B cell (primary cell): ENCODE results near the gene C10orf90. TPM values are rescaled to one million over a fixed set of nuclear protein-coding genes. Genes with fewer than 3 reads are reported as not detected.

ENCODE experiments used
- ATAC-seq: fragments of 200-7000 bp; cut with Tn5 transposase; one replicate; pipeline ENCODE4 v1.10.0; 2021; ENCODE audit warnings: low read depth, mild to moderate bottlenecking, moderate number of reproducible peaks, moderate library complexity
- CTCF ChIA-PET: fragments of 350-600 bp; sonication (Branson Sonifier 250); formaldehyde crosslinking; loops from one replicate; lab custom pipeline; 2021; ENCODE audit warnings: antibody characterized with exemption, inconsistent platforms; lab: Charles Lee
- POLR2A ChIA-PET: fragments of 350-600 bp; sonication (Branson Sonifier 250); formaldehyde crosslinking; loops from one replicate; lab custom pipeline; 2021; ENCODE audit warnings: antibody characterized with exemption; lab: Charles Lee
- DNase-seq: peaks from one replicate; pipeline ENCODE4 v3.0.0; 2013
- H2AFZ ChIP-seq: 2 replicates; pipeline ENCODE4 v1.6.1; 2012; ENCODE audit warnings: mild to moderate bottlenecking, low read depth, low read length; ENCODE audit not compliant: insufficient read depth, poor library complexity, severe bottlenecking
- H3K27ac ChIP-seq, 2 donors: 1 replicate in 1 of 2; 2 replicates in 1 of 2; pipeline ENCODE4 v1.5.1; 2012 to 2013; ENCODE audit warnings: low read length in 2 of 2, mild to moderate bottlenecking in 2 of 2, moderate library complexity in 1 of 2
- H3K27me3 ChIP-seq, 4 experiments: fragments of 200-600 bp in 1 of 4; sonication (generic) in 1 of 4; replicated peaks in 1 of 4; 1 replicate in 2 of 4; 2 replicates in 2 of 4; pipeline versions ENCODE4 v1.6.1 to v1.7.0; 2013 to 2016; ENCODE audit warnings: low read length in 3 of 4, mild to moderate bottlenecking in 2 of 4, mixed read lengths in 1 of 4, moderate library complexity in 1 of 4; ENCODE audit not compliant: insufficient read depth in 4 of 4, control insufficient read depth in 3 of 4; ENCODE audit errors: control extremely low read depth in 1 of 4
- H3K36me3 ChIP-seq, 2 experiments: replicated peaks in 1 of 2; 1 replicate in 1 of 2; 2 replicates in 1 of 2; pipeline versions ENCODE4 v1.6.1 to v1.7.1; 2013; ENCODE audit warnings: low read length in 1 of 2; ENCODE audit not compliant: insufficient read depth in 2 of 2, control insufficient read depth in 1 of 2; ENCODE audit errors: control extremely low read depth in 1 of 2, extremely low read depth in 1 of 2
- H3K4me1 ChIP-seq, 2 donors: fragments of 200-600 bp in 1 of 2; sonication (generic) in 1 of 2; 1 replicate in 1 of 2; 2 replicates in 1 of 2; pipeline versions ENCODE4 v1.5.1 to v1.6.1; 2013 to 2017; ENCODE audit warnings: low read length in 2 of 2; ENCODE audit not compliant: control insufficient read depth in 2 of 2, insufficient read depth in 2 of 2
- H3K4me2 ChIP-seq: replicated peaks from 2 replicates; pipeline ENCODE3; 2012; ENCODE audit warnings: mild to moderate bottlenecking, low read depth, low read length; ENCODE audit not compliant: poor library complexity, severe bottlenecking
- H3K4me3 ChIP-seq, 5 experiments: fragments of 200-600 bp in 1 of 5; sonication (generic) in 1 of 5; 1 replicate in 3 of 5; 2 replicates in 2 of 5; pipeline versions ENCODE4 v1.5.1 to v1.7.0; 2011 to 2016; ENCODE audit warnings: low read length in 4 of 5, mild to moderate bottlenecking in 4 of 5, low read depth in 2 of 5, control low read depth in 1 of 5, moderate library complexity in 1 of 5; ENCODE audit not compliant: insufficient read depth in 1 of 5; ENCODE audit errors: control extremely low read depth in 1 of 5, extremely low read depth in 1 of 5
- H3K79me2 ChIP-seq: fragments of 200-600 bp; sonication (generic); one replicate; pipeline ENCODE4 v1.6.0; 2016; ENCODE audit warnings: low read length; ENCODE audit not compliant: control insufficient read depth, insufficient read depth
- H3K9ac ChIP-seq: fragments of 200-600 bp; sonication (generic); 2 replicates; pipeline ENCODE4 v1.6.1; 2017; ENCODE audit warnings: mild to moderate bottlenecking, low read length, moderate library complexity
- H3K9me3 ChIP-seq, 3 donors: one replicate each; pipeline versions ENCODE4 v1.6.1 to v1.7.1; 2013; ENCODE audit warnings: low read length in 2 of 3; ENCODE audit not compliant: control insufficient read depth in 2 of 3, insufficient read depth in 1 of 3; ENCODE audit errors: control extremely low read depth in 1 of 3
- H4K20me1 ChIP-seq: 2 replicates; pipeline ENCODE4 v1.6.0; 2012; ENCODE audit warnings: mild to moderate bottlenecking, low read length; ENCODE audit not compliant: insufficient read depth, control insufficient read depth, poor library complexity, severe bottlenecking
- H3K27ac Mint-ChIP-seq: one replicate; pipeline ENCODE4 v1.8.0; 2021; ENCODE audit warnings: mixed read lengths
- H3K27me3 Mint-ChIP-seq: one replicate; pipeline ENCODE4 v1.8.0; 2021; ENCODE audit warnings: mixed read lengths
- H3K4me1 Mint-ChIP-seq: one replicate; pipeline ENCODE4 v1.8.0; 2021; ENCODE audit warnings: mixed read lengths
- H3K4me3 Mint-ChIP-seq: one replicate; pipeline ENCODE4 v1.8.0; 2021; ENCODE audit warnings: mixed read lengths
- H3K9me3 Mint-ChIP-seq: one replicate; pipeline ENCODE4 v1.8.0; 2022; ENCODE audit warnings: mixed read lengths; ENCODE audit not compliant: insufficient read depth
- EZH2 ChIP-seq: IDR thresholded peaks from 2 replicates; pipeline ENCODE4 v1.6.1; 2012; ENCODE audit warnings: borderline replicate concordance, low read depth, mild to moderate bottlenecking, moderate library complexity, low read length; ENCODE audit not compliant: insufficient read depth, poor library complexity, severe bottlenecking
- WGBS: methylation state at CpG from one replicate; pipeline ENCODE4 v1.1.5; 2013; ENCODE audit warnings: missing lambda C conversion rate; ENCODE audit not compliant: insufficient coverage; 5-methylcytosine and 5-hydroxymethylcytosine counted together
- intact Hi-C: fragments of 100-400 bp; cut with micrococcal nuclease; formaldehyde crosslinking; loops from one replicate; pipeline ENCODE4 v1.10.0; 2022
- polyA plus RNA-seq: library from polyadenylated mRNA; depleted of rRNA; stranded (reverse); fragments of >200 nt; gene quantifications from 2 replicates; pipeline ENCODE4 v1.2.3, GENCODE V29; 2012
- total RNA-seq, 2 donors: library from RNA; stranded (reverse); fragments of 120-200 nt in 1 of 2; gene quantifications; 1 replicate in 1 of 2; 2 replicates in 1 of 2; pipeline versions ENCODE4 v1.2.3 to v1.2.4, GENCODE V29; 2013 to 2022
- TF ChIP-seq, protein P1 (sequence below): fragments of 200-600 bp; IDR thresholded peaks from one replicate; pipeline ENCODE4 v1.8.0; 2022; ENCODE audit warnings: antibody characterized with exemption, mild to moderate bottlenecking

The C10orf90 gene
- total and polyA plus RNA-seq, 2 donors (not counting 1 experiment from before 2014, with no cell fraction given), result not detected

DNA sequence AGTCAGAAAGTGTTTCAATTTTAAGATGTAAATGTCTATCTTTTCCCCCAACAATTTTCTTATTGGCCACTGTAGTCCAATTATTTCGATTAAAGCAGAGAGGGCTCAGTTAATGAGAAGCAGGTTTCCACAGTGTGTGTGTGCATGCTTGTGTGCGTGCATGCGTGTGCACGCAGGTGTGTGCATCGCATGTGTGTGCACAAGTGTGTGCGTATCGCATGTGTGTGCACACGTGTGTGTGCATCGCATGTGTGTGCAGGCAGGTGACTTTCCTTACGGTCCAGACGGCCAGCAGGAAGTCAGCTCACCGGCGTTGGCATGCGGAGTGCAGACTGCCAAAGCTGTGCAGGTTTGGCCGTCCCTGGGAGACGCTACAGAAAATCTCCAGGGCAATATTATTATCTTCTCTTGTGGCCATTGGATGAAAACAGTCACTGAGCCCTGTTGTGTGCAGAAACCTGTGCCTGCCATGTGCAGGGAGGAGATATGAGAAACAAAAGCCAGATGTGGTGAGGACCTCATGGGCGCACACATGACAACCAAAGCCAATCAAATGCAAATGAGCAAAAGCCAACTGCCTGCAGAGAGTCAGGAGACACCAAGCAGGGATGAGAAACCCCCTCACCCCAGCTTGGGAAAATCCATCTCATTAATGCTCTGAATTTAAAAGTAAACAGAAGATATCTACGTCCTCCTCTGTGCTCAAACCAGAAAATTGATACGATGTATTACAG is 70.4 kb downstream of the C10orf90 start:
- no peak overlapping the region for H3K4me3 ChIP-seq
- TF ChIP-seq EZH2, result no peak
- TF ChIP-seq, protein P1, sequence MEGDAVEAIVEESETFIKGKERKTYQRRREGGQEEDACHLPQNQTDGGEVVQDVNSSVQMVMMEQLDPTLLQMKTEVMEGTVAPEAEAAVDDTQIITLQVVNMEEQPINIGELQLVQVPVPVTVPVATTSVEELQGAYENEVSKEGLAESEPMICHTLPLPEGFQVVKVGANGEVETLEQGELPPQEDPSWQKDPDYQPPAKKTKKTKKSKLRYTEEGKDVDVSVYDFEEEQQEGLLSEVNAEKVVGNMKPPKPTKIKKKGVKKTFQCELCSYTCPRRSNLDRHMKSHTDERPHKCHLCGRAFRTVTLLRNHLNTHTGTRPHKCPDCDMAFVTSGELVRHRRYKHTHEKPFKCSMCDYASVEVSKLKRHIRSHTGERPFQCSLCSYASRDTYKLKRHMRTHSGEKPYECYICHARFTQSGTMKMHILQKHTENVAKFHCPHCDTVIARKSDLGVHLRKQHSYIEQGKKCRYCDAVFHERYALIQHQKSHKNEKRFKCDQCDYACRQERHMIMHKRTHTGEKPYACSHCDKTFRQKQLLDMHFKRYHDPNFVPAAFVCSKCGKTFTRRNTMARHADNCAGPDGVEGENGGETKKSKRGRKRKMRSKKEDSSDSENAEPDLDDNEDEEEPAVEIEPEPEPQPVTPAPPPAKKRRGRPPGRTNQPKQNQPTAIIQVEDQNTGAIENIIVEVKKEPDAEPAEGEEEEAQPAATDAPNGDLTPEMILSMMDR, result no peak
- intact Hi-C loops, result no loop called here

DNA sequence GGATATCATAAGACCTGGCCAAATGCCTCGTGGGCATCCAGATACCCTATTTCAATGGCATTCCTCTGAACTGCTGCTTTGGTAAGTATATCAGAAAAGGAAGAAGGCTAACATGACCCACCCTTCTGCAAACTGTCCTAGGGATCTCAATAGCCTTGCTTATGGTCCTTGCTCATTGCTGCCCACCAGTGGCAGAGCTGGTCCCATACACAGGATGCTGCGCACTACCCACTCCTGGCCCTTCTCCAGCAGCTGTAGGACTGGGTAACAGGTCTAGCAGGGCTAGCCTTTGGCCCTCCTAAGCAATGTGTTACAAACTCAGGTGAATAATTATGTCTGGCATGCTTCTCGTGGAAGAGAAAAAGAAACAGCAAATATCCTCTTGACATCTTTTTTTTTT is 72.5 kb downstream of the C10orf90 start:
- H3K27ac ChIP-seq, result no peak overlapping the region
- no peak overlapping the region for H2AFZ ChIP-seq
- Mint-ChIP-seq H3K9me3 (no peaks in the 10 kb centered on the region), H3K4me1 (no peaks in the 10 kb centered on the region), H3K27me3 (no peaks in the 10 kb centered on the region), H3K27ac (no peak overlapping the region), H3K4me3 (no peak overlapping the region)
- intact Hi-C loops, result no loop called here
- POLR2A ChIA-PET, result no interaction called here
- TF ChIP-seq, protein P1, result peak; percentile 27
- TF ChIP-seq EZH2, result no peak
- H3K4me1 ChIP-seq, result no peaks in the 10 kb centered on the region
- DNase-seq (peak; percentile 5), ATAC-seq (no peak)
- no peak overlapping the region for H3K4me2 ChIP-seq
- H3K9ac ChIP-seq, result no peak overlapping the region
- no peaks in the 10 kb centered on the region for H4K20me1 ChIP-seq
- CTCF ChIA-PET, result interaction anchor here (1.2 to 1.5 kb wide), 2 partner anchors 20 to 616 kb away, joined by 4 to 7 read pairs; no protein-coding TSS in a partner anchor
- no peaks in the 10 kb centered on the region for H3K9me3 ChIP-seq
- H3K36me3 ChIP-seq, result no peaks in the 10 kb centered on the region
- no CpG with 5 or more reads among the region's 3 CpGs for WGBS
- H3K4me3 ChIP-seq, result no peak overlapping the region
- H3K79me2 ChIP-seq, result no peaks in the 10 kb centered on the region
- peaks cover 0 to 2% (median 0%) of the 10 kb centered on the region in 4 experiments for H3K27me3 ChIP-seq

More for the DNA sequence above, 70.4 kb downstream of the C10orf90 start:
- Mint-ChIP-seq H3K4me3 (no peak overlapping the region), H3K27ac (no peak overlapping the region), H3K9me3 (no peaks in the 10 kb centered on the region), H3K27me3 (no peaks in the 10 kb centered on the region), H3K4me1 (no peaks in the 10 kb centered on the region)
- no peaks in the 10 kb centered on the region for H4K20me1 ChIP-seq
- ChIA-PET CTCF (no interaction called here), POLR2A (no interaction called here)
- no peak overlapping the region for H3K27ac ChIP-seq
- H3K4me2 ChIP-seq, result no peak overlapping the region
- H3K27me3 ChIP-seq, result peaks cover 0 to 2% (median 0%) of the 10 kb centered on the region in 4 experiments
- WGBS, result 88% methylated on average over 15 of the region's 19 CpGs
- no peak overlapping the region for H3K9ac ChIP-seq
- no peak overlapping the region for H2AFZ ChIP-seq
- ATAC-seq, result no peak
- no peaks in the 10 kb centered on the region for H3K9me3 ChIP-seq
- no peaks in the 10 kb centered on the region for H3K4me1 ChIP-seq
- no peak for DNase-seq
- H3K36me3 ChIP-seq, result no peaks in the 10 kb centered on the region
- H3K79me2 ChIP-seq, result no peaks in the 10 kb centered on the region
